HEK293 (cell line): Measurements from ENCODE around the gene PLSCR3.
"Not testable (repeated sequence)": the region's sequence is repeated elsewhere in the genome, so short reads cannot be mapped to it uniquely, and the experiment has no call there.

ENCODE experiments used
- CTCF ChIA-PET: fragments of 350-600 bp; formaldehyde crosslinking; extraction: SDS; loops from one replicate; lab custom pipeline; 2021; ENCODE audit warnings: antibody characterized with exemption; lab: Yijun Ruan, JAX
- POLR2A ChIA-PET: fragments of 300-600 bp; formaldehyde crosslinking; extraction: SDS; loops from one replicate; lab custom pipeline; 2020; ENCODE audit warnings: antibody characterized with exemption, inconsistent platforms; lab: Yijun Ruan, JAX
- H3K27ac ChIP-seq: fragments of 200-500 bp; sonication (Bioruptor generic); 2 replicates; pipeline ENCODE4 v1.5.1; 2014; ENCODE audit warnings: low read depth, low read length, control low read depth, inconsistent platforms; ENCODE audit errors: extremely low read depth
- H3K36me3 ChIP-seq, 2 experiments: fragments of 200-500 bp in 1 of 2; sonication (Bioruptor generic) in 1 of 2; 1 replicate in 1 of 2; 2 replicates in 1 of 2; pipeline ENCODE4 v1.5.1; 2014 to 2017; ENCODE audit warnings: inconsistent platforms in 2 of 2, low read length in 2 of 2; ENCODE audit not compliant: control insufficient read depth in 2 of 2, insufficient read depth in 1 of 2
- H3K4me1 ChIP-seq: fragments of 200-500 bp; sonication (Bioruptor generic); 2 replicates; pipeline ENCODE4 v1.5.1; 2014; ENCODE audit warnings: mild to moderate bottlenecking, low read length, inconsistent platforms; ENCODE audit not compliant: control insufficient read depth, insufficient read depth
- H3K4me3 ChIP-seq: 2 replicates; pipeline ENCODE4 v1.5.1; 2011; ENCODE audit warnings: low read depth, mild to moderate bottlenecking, control low read depth, low read length, moderate library complexity
- H3K9me3 ChIP-seq: fragments of 200-500 bp; sonication (Bioruptor generic); 2 replicates; pipeline ENCODE4 v1.5.1; 2014; ENCODE audit warnings: low read depth, low read length, inconsistent platforms; ENCODE audit not compliant: control insufficient read depth, insufficient read depth
- FEZF1 ChIP-seq: fragments of 450-650 bp; formaldehyde crosslinking; IDR thresholded peaks from 2 replicates; pipeline ENCODE4 v1.5.1; 2016; ENCODE audit warnings: missing biosample characterization, missing genetic modification characterization
- PBX3 ChIP-seq: sonication (generic); formaldehyde crosslinking; IDR thresholded peaks from 2 replicates; pipeline ENCODE4 v1.8.1; 2022; ENCODE audit warnings: mild to moderate bottlenecking, moderate library complexity, missing genetic modification reagents
- SP3 ChIP-seq: fragments of 450-650 bp; formaldehyde crosslinking; IDR thresholded peaks from 2 replicates; pipeline ENCODE4 v1.5.1; 2016; ENCODE audit warnings: missing biosample characterization, missing genetic modification characterization
- ZBTB17 ChIP-seq: fragments of 450-650 bp; formaldehyde crosslinking; IDR thresholded peaks from 2 replicates; pipeline ENCODE4 v1.5.1; 2016; ENCODE audit warnings: missing biosample characterization, missing genetic modification characterization
- ZNF138 ChIP-seq: fragments of 450-650 bp; formaldehyde crosslinking; IDR thresholded peaks from 2 replicates; pipeline ENCODE4 v1.5.1; 2016; ENCODE audit warnings: missing biosample characterization, missing genetic modification characterization, borderline replicate concordance
- ZNF202 ChIP-seq: fragments of 450-650 bp; formaldehyde crosslinking; IDR thresholded peaks from 2 replicates; pipeline ENCODE4 v1.5.1; 2016; ENCODE audit warnings: missing biosample characterization, missing genetic modification characterization, borderline replicate concordance
- ZNF211 ChIP-seq: fragments of 450-650 bp; formaldehyde crosslinking; IDR thresholded peaks from 2 replicates; pipeline ENCODE4 v1.5.1; 2016; ENCODE audit warnings: low read depth, missing biosample characterization, missing genetic modification characterization
- ZNF366 ChIP-seq: fragments of 450-650 bp; formaldehyde crosslinking; conservative IDR thresholded peaks from 2 replicates; pipeline ENCODE4 v1.5.1; 2016; ENCODE audit warnings: missing biosample characterization, missing genetic modification characterization
- ZNF37A ChIP-seq: fragments of 450-650 bp; IDR thresholded peaks from 2 replicates; pipeline ENCODE4 v1.5.1; 2018; ENCODE audit warnings: missing biosample characterization, missing genetic modification characterization
- ZNF600 ChIP-seq: fragments of 450-650 bp; formaldehyde crosslinking; IDR thresholded peaks from 2 replicates; pipeline ENCODE4 v1.5.1; 2016; ENCODE audit warnings: missing biosample characterization, missing genetic modification characterization
- ZNF677 ChIP-seq: fragments of 450-650 bp; IDR thresholded peaks from 2 replicates; pipeline ENCODE4 v1.5.0; 2018; ENCODE audit warnings: missing biosample characterization, mild to moderate bottlenecking, missing genetic modification characterization, moderate library complexity
- ZNF768 ChIP-seq: fragments of 450-650 bp; formaldehyde crosslinking; IDR thresholded peaks from 2 replicates; pipeline ENCODE4 v1.5.1; 2018; ENCODE audit warnings: missing biosample characterization, mild to moderate bottlenecking, missing genetic modification characterization
- ZNF777 ChIP-seq: fragments of 450-650 bp; formaldehyde crosslinking; IDR thresholded peaks from 2 replicates; pipeline ENCODE4 v1.5.1; 2017; ENCODE audit warnings: missing biosample characterization, missing genetic modification characterization, borderline replicate concordance
- ZNF785 ChIP-seq: fragments of 450-650 bp; formaldehyde crosslinking; IDR thresholded peaks from 2 replicates; pipeline ENCODE4 v1.5.1; 2016; ENCODE audit warnings: missing biosample characterization, missing genetic modification characterization
- ZNF791 ChIP-seq: fragments of 450-650 bp; formaldehyde crosslinking; IDR thresholded peaks from 2 replicates; pipeline ENCODE4 v1.5.1; 2016; ENCODE audit warnings: missing biosample characterization, missing genetic modification characterization
- TF ChIP-seq, protein P1 (sequence below): fragments of 450-650 bp; formaldehyde crosslinking; IDR thresholded peaks from 2 replicates; pipeline ENCODE4 v1.5.1; 2016; ENCODE audit warnings: missing biosample characterization, missing genetic modification characterization
- TF ChIP-seq, protein P2 (sequence below): fragments of 450-650 bp; formaldehyde crosslinking; IDR thresholded peaks from 2 replicates; pipeline ENCODE4 v1.5.1; 2016; ENCODE audit warnings: missing biosample characterization, missing genetic modification characterization, borderline replicate concordance

PLSCR3 gene

DNA sequence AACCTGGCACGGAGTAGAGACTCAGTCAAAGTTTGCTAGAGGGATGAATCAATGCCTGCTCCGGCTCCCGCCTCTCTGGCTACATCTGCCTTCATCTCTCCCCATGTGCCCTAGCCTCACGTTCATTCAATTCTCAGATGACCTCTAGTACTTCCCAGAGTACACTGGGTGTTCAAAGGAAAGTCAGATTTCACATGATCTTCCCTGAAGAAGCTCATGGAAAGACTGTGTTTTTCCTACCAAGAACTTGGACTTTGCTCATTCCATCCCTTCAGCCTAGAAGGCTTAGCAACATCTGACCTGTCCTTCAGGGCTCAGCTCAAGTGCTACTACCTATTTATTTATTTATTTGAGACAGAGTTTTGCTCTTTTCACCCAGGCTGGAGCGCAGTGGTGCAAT, 24.5 kb downstream of the PLSCR3 start (continued):
- TF ChIP-seq ZNF791 (tag by site-specific recombination) = no peak
- TF ChIP-seq ZNF677 (tag by site-specific recombination) = no peak
- TF ChIP-seq ZBTB17 (tag by site-specific recombination) = no peak
- no peak for TF ChIP-seq ZNF777 (tag by site-specific recombination)
- no peak for TF ChIP-seq ZNF768

DNA sequence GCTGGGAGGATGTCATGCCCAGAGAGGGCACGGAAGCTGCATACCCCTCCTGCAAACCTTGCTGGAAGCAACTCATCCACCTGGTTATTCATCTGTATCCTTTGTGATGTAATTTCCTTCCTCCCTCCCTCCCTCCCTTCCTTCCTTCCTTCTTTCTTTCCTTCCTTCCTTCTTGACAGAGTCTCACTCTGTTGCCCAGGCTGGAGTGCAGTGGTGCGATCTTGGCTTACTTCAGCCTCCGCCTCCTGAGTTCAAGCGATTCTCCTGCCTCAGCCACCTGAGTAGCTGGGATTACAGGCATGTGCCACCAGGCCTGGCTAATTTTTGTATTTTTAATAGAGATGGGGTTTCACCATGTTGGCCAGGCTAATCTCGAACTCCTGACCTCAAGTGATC, 25.7 kb downstream of the PLSCR3 start:
- TF ChIP-seq ZNF366 (tag by site-specific recombination) = 0 out of 2 replicates have a peak, but pooled peaks have one; percentile 17
- POLR2A ChIA-PET, H3K36me3 ChIP-seq, H3K27ac ChIP-seq, H3K9me3 ChIP-seq, H3K4me1 ChIP-seq, H3K4me3 ChIP-seq: not testable (repeated sequence)
- CTCF ChIA-PET = interaction anchor here (0.9 to 1.5 kb wide), 5 partner anchors 13 to 305 kb away, joined by 3 to 11 read pairs (median 4); no protein-coding TSS in a partner anchor

DNA sequence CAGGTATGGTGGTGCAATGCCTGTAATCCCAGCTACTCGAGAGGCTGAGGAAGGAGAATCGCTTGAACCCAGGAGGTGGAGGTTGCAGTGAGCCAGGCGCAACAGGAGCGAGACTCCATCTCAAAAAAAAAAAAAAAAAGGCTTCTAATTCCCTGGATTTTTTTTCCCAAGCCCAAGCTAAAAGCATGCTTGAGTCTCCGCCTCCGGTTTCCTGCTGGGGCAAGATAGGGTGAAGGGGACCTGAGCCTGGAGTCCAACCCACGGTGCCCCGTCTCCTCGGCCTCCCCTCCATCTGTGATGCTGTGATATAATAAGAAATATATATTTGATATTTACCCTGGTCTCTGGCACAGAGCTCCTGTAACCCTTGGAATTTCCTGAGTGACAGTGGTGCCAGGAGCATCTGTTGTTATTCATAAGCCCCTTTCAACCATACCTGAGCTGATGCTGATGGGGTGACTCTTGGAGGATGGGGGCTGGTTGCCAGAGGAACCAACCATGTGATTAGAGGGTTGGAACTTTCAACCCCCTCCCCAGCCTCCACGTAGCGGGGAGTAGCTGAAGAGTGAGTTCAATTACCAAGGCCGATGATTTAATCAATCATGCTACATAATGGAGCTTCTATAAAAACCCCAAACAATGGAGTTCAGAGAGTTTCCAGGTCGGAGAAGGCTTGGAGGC, 26.3 kb downstream of the PLSCR3 start:
- H3K36me3 ChIP-seq = no peaks in the 10 kb centered on the region
- H3K9me3 ChIP-seq = no peaks in the 10 kb centered on the region
- TF ChIP-seq ZNF202 (tag by site-specific recombination) = no peak
- TF ChIP-seq SP3 = no peak
- no peak for TF ChIP-seq PBX3 (CRISPR knock-in tag)
- TF ChIP-seq ZNF785 (tag by site-specific recombination) = no peak
- TF ChIP-seq ZNF37A (tag by site-specific recombination) = no peak
- no peak for TF ChIP-seq ZNF211
- no peak for TF ChIP-seq FEZF1 (tag by site-specific recombination)
- no peak for TF ChIP-seq ZNF600 (tag by site-specific recombination)
- no peak for TF ChIP-seq ZNF138
- TF ChIP-seq, protein P1, sequence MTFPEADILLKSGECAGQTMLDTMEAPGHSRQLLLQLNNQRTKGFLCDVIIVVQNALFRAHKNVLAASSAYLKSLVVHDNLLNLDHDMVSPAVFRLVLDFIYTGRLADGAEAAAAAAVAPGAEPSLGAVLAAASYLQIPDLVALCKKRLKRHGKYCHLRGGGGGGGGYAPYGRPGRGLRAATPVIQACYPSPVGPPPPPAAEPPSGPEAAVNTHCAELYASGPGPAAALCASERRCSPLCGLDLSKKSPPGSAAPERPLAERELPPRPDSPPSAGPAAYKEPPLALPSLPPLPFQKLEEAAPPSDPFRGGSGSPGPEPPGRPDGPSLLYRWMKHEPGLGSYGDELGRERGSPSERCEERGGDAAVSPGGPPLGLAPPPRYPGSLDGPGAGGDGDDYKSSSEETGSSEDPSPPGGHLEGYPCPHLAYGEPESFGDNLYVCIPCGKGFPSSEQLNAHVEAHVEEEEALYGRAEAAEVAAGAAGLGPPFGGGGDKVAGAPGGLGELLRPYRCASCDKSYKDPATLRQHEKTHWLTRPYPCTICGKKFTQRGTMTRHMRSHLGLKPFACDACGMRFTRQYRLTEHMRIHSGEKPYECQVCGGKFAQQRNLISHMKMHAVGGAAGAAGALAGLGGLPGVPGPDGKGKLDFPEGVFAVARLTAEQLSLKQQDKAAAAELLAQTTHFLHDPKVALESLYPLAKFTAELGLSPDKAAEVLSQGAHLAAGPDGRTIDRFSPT = no peak
- TF ChIP-seq, protein P2, sequence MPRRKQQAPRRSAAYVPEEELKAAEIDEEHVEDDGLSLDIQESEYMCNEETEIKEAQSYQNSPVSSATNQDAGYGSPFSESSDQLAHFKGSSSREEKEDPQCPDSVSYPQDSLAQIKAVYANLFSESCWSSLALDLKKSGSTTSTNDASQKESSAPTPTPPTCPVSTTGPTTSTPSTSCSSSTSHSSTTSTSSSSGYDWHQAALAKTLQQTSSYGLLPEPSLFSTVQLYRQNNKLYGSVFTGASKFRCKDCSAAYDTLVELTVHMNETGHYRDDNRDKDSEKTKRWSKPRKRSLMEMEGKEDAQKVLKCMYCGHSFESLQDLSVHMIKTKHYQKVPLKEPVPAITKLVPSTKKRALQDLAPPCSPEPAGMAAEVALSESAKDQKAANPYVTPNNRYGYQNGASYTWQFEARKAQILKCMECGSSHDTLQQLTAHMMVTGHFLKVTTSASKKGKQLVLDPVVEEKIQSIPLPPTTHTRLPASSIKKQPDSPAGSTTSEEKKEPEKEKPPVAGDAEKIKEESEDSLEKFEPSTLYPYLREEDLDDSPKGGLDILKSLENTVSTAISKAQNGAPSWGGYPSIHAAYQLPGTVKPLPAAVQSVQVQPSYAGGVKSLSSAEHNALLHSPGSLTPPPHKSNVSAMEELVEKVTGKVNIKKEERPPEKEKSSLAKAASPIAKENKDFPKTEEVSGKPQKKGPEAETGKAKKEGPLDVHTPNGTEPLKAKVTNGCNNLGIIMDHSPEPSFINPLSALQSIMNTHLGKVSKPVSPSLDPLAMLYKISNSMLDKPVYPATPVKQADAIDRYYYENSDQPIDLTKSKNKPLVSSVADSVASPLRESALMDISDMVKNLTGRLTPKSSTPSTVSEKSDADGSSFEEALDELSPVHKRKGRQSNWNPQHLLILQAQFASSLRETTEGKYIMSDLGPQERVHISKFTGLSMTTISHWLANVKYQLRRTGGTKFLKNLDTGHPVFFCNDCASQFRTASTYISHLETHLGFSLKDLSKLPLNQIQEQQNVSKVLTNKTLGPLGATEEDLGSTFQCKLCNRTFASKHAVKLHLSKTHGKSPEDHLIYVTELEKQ (tag by site-specific recombination) = no peak
- H3K4me1 ChIP-seq = no peaks in the 10 kb centered on the region
- POLR2A ChIA-PET = no interaction called here
- H3K4me3 ChIP-seq = no peak overlapping the region
- CTCF ChIA-PET = interaction anchor here (0.9 to 1.5 kb wide), 6 partner anchors 12 to 306 kb away, joined by 3 to 11 read pairs (median 4); partner anchors contain the start of gene TMEM256
- H3K27ac ChIP-seq = no peak overlapping the region
